C4-2B (cell line): ENCODE results near the gene TTC34.

ENCODE experiments used
- ZFX ChIP-seq: fragments of 450-650 bp; IDR thresholded peaks from 2 replicates; pipeline ENCODE4 v1.6.1; 2017
- TF ChIP-seq, protein P1 (sequence below): fragments of 450-650 bp; conservative IDR thresholded peaks from 2 replicates; pipeline ENCODE4 v1.5.1; 2017; ENCODE audit warnings: mild to moderate bottlenecking

GRCh38 chr1:2633936-2634491 is 167.5 kb downstream of the TTC34 start:
- TF ChIP-seq, protein P1, sequence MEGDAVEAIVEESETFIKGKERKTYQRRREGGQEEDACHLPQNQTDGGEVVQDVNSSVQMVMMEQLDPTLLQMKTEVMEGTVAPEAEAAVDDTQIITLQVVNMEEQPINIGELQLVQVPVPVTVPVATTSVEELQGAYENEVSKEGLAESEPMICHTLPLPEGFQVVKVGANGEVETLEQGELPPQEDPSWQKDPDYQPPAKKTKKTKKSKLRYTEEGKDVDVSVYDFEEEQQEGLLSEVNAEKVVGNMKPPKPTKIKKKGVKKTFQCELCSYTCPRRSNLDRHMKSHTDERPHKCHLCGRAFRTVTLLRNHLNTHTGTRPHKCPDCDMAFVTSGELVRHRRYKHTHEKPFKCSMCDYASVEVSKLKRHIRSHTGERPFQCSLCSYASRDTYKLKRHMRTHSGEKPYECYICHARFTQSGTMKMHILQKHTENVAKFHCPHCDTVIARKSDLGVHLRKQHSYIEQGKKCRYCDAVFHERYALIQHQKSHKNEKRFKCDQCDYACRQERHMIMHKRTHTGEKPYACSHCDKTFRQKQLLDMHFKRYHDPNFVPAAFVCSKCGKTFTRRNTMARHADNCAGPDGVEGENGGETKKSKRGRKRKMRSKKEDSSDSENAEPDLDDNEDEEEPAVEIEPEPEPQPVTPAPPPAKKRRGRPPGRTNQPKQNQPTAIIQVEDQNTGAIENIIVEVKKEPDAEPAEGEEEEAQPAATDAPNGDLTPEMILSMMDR: no peak
- no peak for TF ChIP-seq ZFX
